Renal cortical epithelial cell (primary cell): ENCODE measurements around the gene SRGAP2C. TPM values are rescaled to one million over a fixed set of nuclear protein-coding genes. Genes with fewer than 3 reads are reported as not detected.
"Not testable (repeated sequence)": the region's sequence is repeated elsewhere in the genome, so short reads cannot be mapped to it uniquely, and the experiment has no call there.

Source experiments
- DNase-seq: peaks from one replicate; pipeline ENCODE4 v3.0.0-alpha.2; 2011; ENCODE audit warnings: low read depth
- total RNA-seq: library from RNA; depleted of rRNA; stranded (reverse); fragments of >200 nt; gene quantifications from 2 replicates; pipeline ENCODE4 v1.2.3, GENCODE V29; 2014

Gene SRGAP2C
- total RNA-seq, 1 donor from 2014 or later: 16.1 TPM

- not testable (repeated sequence) for DNase-seq
Observed at GRCh38 chr1:121279548-121279898, 94.7 kb downstream of the SRGAP2C start.

GRCh38 chr1:121280699-121281317 lies 96.0 kb downstream of the SRGAP2C start:
- not testable (repeated sequence) for DNase-seq

- not testable (repeated sequence) for DNase-seq
Observed at GRCh38 chr1:121281480-121281879, 96.7 kb downstream of the SRGAP2C start.

GRCh38 chr1:121283587-121284180 lies 98.9 kb downstream of the SRGAP2C start:
- peak; percentile 15 for DNase-seq

GRCh38 chr1:121292590-121292989 lies 107.8 kb downstream of the SRGAP2C start:
- not testable (repeated sequence) for DNase-seq

GRCh38 chr1:121293263-121294204 lies 108.8 kb downstream of the SRGAP2C start:
- not testable (repeated sequence) for DNase-seq

- not testable (repeated sequence) for DNase-seq
Observed at GRCh38 chr1:121294205-121294570, 109.4 kb downstream of the SRGAP2C start.

GRCh38 chr1:121296563-121296962 lies 111.8 kb downstream of the SRGAP2C start:
- not testable (repeated sequence) for DNase-seq

- DNase-seq: not testable (repeated sequence)
Observed at GRCh38 chr1:121298529-121298928, 113.8 kb downstream of the SRGAP2C start.

GRCh38 chr1:121299514-121300149 lies 114.9 kb downstream of the SRGAP2C start:
- DNase-seq: not testable (repeated sequence)

- not testable (repeated sequence) for DNase-seq
Observed at GRCh38 chr1:121301876-121302275, 117.1 kb downstream of the SRGAP2C start.

- DNase-seq: not testable (repeated sequence)
Observed at GRCh38 chr1:121307759-121308158, 123.0 kb downstream of the SRGAP2C start.

- not testable (repeated sequence) for DNase-seq
Observed at GRCh38 chr1:121315509-121315908, 130.7 kb downstream of the SRGAP2C start.

- not testable (repeated sequence) for DNase-seq
Observed at GRCh38 chr1:121316081-121316480, 131.3 kb downstream of the SRGAP2C start.

- DNase-seq: not testable (repeated sequence)
Observed at GRCh38 chr1:121317491-121318468, 133.0 kb downstream of the SRGAP2C start.

GRCh38 chr1:121318687-121319086 lies 133.9 kb downstream of the SRGAP2C start:
- not testable (repeated sequence) for DNase-seq

- DNase-seq: not testable (repeated sequence)
Observed at GRCh38 chr1:121321660-121322059, 136.9 kb downstream of the SRGAP2C start.

GRCh38 chr1:121324726-121325125 lies 140.0 kb downstream of the SRGAP2C start:
- not testable (repeated sequence) for DNase-seq

- DNase-seq: not testable (repeated sequence)
Observed at GRCh38 chr1:121332141-121332540, 147.4 kb downstream of the SRGAP2C start.
